Breast epithelium (tissue), 3 donors: ENCODE data around the gene CD164L2.

ENCODE experiments used
- POLR2AphosphoS5 ChIP-seq, 3 donors: sonication (generic); formaldehyde crosslinking; IDR thresholded peaks; one replicate each; pipeline ENCODE4 v1.6.1; 2017; ENCODE audit warnings: antibody characterized with exemption in 3 of 3
- TF ChIP-seq, protein P1 (sequence below), 3 donors: fragments of 450-650 bp; IDR thresholded peaks; one replicate each; pipeline ENCODE4 v1.5.1; 2016 to 2017; ENCODE audit warnings: antibody characterized with exemption in 3 of 3, mild to moderate bottlenecking in 3 of 3, moderate library complexity in 3 of 3

DNA sequence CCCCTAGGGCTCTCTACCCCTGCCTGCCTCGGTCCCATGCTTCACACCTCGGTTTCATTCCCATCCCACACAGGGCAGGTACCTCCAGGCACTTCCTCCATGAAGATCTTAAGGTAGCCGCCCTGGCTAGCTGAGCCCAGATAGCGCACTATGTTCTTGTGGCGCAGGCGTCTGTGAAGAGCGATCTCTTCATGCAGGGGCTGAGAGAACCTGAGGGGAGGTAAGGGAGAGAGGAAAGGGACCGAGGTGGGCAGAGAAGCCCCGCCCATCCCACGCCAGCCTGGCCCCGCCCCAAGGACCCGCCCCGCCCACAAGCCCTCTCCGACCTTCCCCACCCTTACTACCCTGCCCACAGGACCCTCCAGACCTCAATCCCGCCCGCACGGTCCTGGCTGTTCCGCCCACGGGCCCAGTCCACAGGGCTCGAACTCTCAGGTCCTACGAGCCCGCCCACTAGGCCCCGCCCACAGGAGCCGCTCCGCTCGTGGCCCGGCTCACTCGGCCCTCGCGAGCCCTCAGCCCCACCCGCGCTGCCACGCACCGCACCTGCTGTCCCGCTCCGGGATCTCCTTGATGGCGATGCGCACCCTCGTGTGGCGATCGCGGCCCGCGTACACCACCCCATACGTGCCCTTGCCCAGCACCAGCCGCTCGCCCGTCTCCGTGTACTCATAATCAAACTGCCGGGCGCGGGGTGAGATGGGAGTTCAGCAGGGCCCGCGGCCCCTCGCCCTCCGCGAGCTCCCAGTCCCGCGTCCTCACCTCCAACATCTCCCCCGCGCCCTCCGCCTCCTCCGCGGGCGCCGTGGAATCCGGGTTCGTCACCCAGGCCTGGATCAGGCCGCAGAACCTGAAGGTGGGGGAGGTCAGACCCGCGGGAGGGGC, 22.7 kb downstream of the CD164L2 start:
- TF ChIP-seq, protein P1, sequence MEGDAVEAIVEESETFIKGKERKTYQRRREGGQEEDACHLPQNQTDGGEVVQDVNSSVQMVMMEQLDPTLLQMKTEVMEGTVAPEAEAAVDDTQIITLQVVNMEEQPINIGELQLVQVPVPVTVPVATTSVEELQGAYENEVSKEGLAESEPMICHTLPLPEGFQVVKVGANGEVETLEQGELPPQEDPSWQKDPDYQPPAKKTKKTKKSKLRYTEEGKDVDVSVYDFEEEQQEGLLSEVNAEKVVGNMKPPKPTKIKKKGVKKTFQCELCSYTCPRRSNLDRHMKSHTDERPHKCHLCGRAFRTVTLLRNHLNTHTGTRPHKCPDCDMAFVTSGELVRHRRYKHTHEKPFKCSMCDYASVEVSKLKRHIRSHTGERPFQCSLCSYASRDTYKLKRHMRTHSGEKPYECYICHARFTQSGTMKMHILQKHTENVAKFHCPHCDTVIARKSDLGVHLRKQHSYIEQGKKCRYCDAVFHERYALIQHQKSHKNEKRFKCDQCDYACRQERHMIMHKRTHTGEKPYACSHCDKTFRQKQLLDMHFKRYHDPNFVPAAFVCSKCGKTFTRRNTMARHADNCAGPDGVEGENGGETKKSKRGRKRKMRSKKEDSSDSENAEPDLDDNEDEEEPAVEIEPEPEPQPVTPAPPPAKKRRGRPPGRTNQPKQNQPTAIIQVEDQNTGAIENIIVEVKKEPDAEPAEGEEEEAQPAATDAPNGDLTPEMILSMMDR (IDR thresholded peaks at IDR 0.05) = no peak
- TF ChIP-seq POLR2AphosphoS5 (IDR thresholded peaks at IDR 0.05) = no peak
